Neural progenitor cell (in vitro differentiated cells): Measurements from ENCODE around the gene FKBP8. TPM values are rescaled to one million over a fixed set of nuclear protein-coding genes. Genes with fewer than 3 reads are reported as not detected.
A peak's percentile ranks its signal among the peaks of the same experiment; 100 is the strongest.

Experiments
- DNase-seq: peaks from one replicate; pipeline ENCODE4 v3.0.0-alpha.2; 2016; ENCODE audit warnings: low spot score
- H2AFZ ChIP-seq: fragments of 200-600 bp; sonication (generic); replicated peaks from 2 replicates; pipeline ENCODE4 v1.6.1; 2016; ENCODE audit warnings: antibody characterized with exemption
- H3F3A ChIP-seq: fragments of 200-600 bp; sonication (generic); 2 replicates; pipeline ENCODE4 v1.6.1; 2016; ENCODE audit warnings: antibody characterized with exemption, low read depth
- H3K27ac ChIP-seq: fragments of 200-600 bp; sonication (generic); 2 replicates; pipeline ENCODE4 v1.5.1; 2016; ENCODE audit warnings: mild to moderate bottlenecking
- H3K27me3 ChIP-seq: fragments of 200-600 bp; sonication (generic); 2 replicates; pipeline ENCODE4 v1.6.1; 2016; ENCODE audit warnings: mild to moderate bottlenecking, moderate library complexity
- H3K36me3 ChIP-seq: fragments of 200-600 bp; sonication (generic); 2 replicates; pipeline ENCODE4 v1.5.1; 2016
- H3K4me1 ChIP-seq: fragments of 200-600 bp; sonication (generic); 2 replicates; pipeline ENCODE4 v1.6.1; 2016; ENCODE audit warnings: mixed run types
- H3K4me2 ChIP-seq: fragments of 200-600 bp; sonication (generic); 2 replicates; pipeline ENCODE4 v1.6.1; 2016
- H3K4me3 ChIP-seq: fragments of 200-600 bp; sonication (generic); 2 replicates; pipeline ENCODE4 v1.5.1; 2016
- H3K79me2 ChIP-seq: fragments of 200-600 bp; sonication (generic); 2 replicates; pipeline ENCODE4 v1.6.1; 2016; ENCODE audit warnings: low read depth
- H3K9ac ChIP-seq: fragments of 200-600 bp; sonication (generic); 2 replicates; pipeline ENCODE4 v1.6.1; 2016
- H3K9me3 ChIP-seq: fragments of 200-600 bp; sonication (generic); 2 replicates; pipeline ENCODE4 v1.5.1; 2016; ENCODE audit warnings: low read depth
- H4K20me1 ChIP-seq: fragments of 200-600 bp; sonication (generic); 2 replicates; pipeline ENCODE4 v1.6.1; 2016; ENCODE audit warnings: low read depth
- H3K27ac Mint-ChIP-seq: 3 replicates; pipeline ENCODE4 v1.8.0; 2021; ENCODE audit warnings: mixed read lengths
- H3K27me3 Mint-ChIP-seq: 2 replicates; pipeline ENCODE4 v1.8.0; 2022; ENCODE audit warnings: low read depth, mild to moderate bottlenecking, inconsistent platforms, moderate library complexity, mixed read lengths; ENCODE audit not compliant: insufficient read depth
- H3K36me3 Mint-ChIP-seq: 3 replicates; pipeline ENCODE4 v1.8.0; 2021; ENCODE audit warnings: mixed read lengths
- H3K4me1 Mint-ChIP-seq: 3 replicates; pipeline ENCODE4 v1.8.0; 2021; ENCODE audit warnings: mixed read lengths
- H3K4me3 Mint-ChIP-seq: 3 replicates; pipeline ENCODE4 v1.8.0; 2021; ENCODE audit warnings: mild to moderate bottlenecking, moderate library complexity, mixed read lengths
- H3K9me3 Mint-ChIP-seq: 3 replicates; pipeline ENCODE4 v1.8.0; 2020; ENCODE audit warnings: mixed read lengths
- CTCF ChIP-seq: fragments of 200-600 bp; sonication (generic); IDR thresholded peaks from 2 replicates; pipeline ENCODE4 v1.5.1; 2017; ENCODE audit warnings: antibody characterized with exemption, mild to moderate bottlenecking
- EZH2 ChIP-seq: fragments of 200-600 bp; sonication (generic); IDR thresholded peaks from 2 replicates; pipeline ENCODE4 v1.6.1; 2017; ENCODE audit warnings: antibody characterized with exemption, mild to moderate bottlenecking, moderate library complexity
- EZH2phosphoT487 ChIP-seq: fragments of 200-600 bp; sonication (generic); IDR thresholded peaks from 2 replicates; pipeline ENCODE4 v1.6.1; 2017; ENCODE audit warnings: antibody characterized with exemption
- total RNA-seq: library from RNA; depleted of rRNA; stranded (reverse); fragments of >200 nt; gene quantifications from 2 replicates; pipeline ENCODE4 v1.2.3, GENCODE V29; 2015; ENCODE audit warnings: low replicate concordance

FKBP8 gene
- total RNA-seq, 1 donor from 2014 or later, result 115 TPM

- Mint-ChIP-seq H3K9me3 (no peaks in the 10 kb centered on the region), H3K4me1 (peaks cover 13% of the 10 kb centered on the region), H3K36me3 (peaks cover 12% of the 10 kb centered on the region), H3K4me3 (peak overlapping the region; percentile 62), H3K27ac (no peak overlapping the region), H3K27me3 (peaks cover 8% of the 10 kb centered on the region)
- TF ChIP-seq EZH2phosphoT487 (no peak), CTCF (no peak), EZH2 (no peak)
- no peak overlapping the region for H2AFZ ChIP-seq
- DNase-seq, result no peak
- H4K20me1 ChIP-seq, result peaks cover 29% of the 10 kb centered on the region
- peaks cover 9% of the 10 kb centered on the region for H3K4me1 ChIP-seq
- no peaks in the 10 kb centered on the region for H3K36me3 ChIP-seq
- H3K27me3 ChIP-seq, result no peaks in the 10 kb centered on the region
- H3K4me3 ChIP-seq, result no peak overlapping the region
- no peak overlapping the region for H3K9ac ChIP-seq
- peaks cover 27% of the 10 kb centered on the region for H3K79me2 ChIP-seq
- no peak overlapping the region for H3K4me2 ChIP-seq
- H3F3A ChIP-seq, result peaks cover 40% of the 10 kb centered on the region
- no peaks in the 10 kb centered on the region for H3K9me3 ChIP-seq
- no peak overlapping the region for H3K27ac ChIP-seq
Observed at GRCh38 chr19:18574691-18575291, 31.4 kb upstream of the FKBP8 start.

GRCh38 chr19:18571564-18572344, 28.4 kb upstream of the FKBP8 start, which contains the start of gene UBA52:
UBA52 (plus strand) TSS chr19:18571857; CDS start chr19:18573301, 1,444 bp downstream.
- Histone ChIP-seq H3K27me3 (no peaks in the 10 kb centered on the region), H3K4me3 (peak within 1 kb of the TSS; percentile 92), H3K9me3 (no peaks in the 10 kb centered on the region), H3K79me2 (peaks cover 27% of the 10 kb centered on the region), H3K4me1 (peaks cover 9% of the 10 kb centered on the region), H3K9ac (peak within 1 kb of the TSS; percentile 97), H3K4me2 (peak within 1 kb of the TSS; percentile 89), H2AFZ (peak within 1 kb of the TSS; percentile 72), H3K36me3 (no peaks in the 10 kb centered on the region), H4K20me1 (peaks cover 29% of the 10 kb centered on the region), H3K27ac (peak within 1 kb of the TSS; percentile 14), H3F3A (peaks cover 40% of the 10 kb centered on the region)
- Mint-ChIP-seq H3K9me3 (no peaks in the 10 kb centered on the region), H3K27me3 (peaks cover 8% of the 10 kb centered on the region), H3K36me3 (peaks cover 21% of the 10 kb centered on the region), H3K27ac (no peak within 1 kb of the TSS), H3K4me1 (peaks cover 13% of the 10 kb centered on the region), H3K4me3 (peak within 1 kb of the TSS; percentile 94)
- DNase-seq, result peak; percentile 100
- no peak for TF ChIP-seq CTCF
- no peak for TF ChIP-seq EZH2
- TF ChIP-seq EZH2phosphoT487, result no peak

GRCh38 chr19:18568367-18568766, 25.0 kb upstream of the FKBP8 start:
- no peak for DNase-seq
- H3K27me3 ChIP-seq, result no peaks in the 10 kb centered on the region
- no peak overlapping the region for H2AFZ ChIP-seq
- Mint-ChIP-seq H3K27me3 (peaks cover 7% of the 10 kb centered on the region), H3K36me3 (peaks cover 22% of the 10 kb centered on the region), H3K27ac (no peak overlapping the region), H3K9me3 (no peaks in the 10 kb centered on the region), H3K4me3 (no peak overlapping the region), H3K4me1 (peaks cover 13% of the 10 kb centered on the region)
- H3K4me3 ChIP-seq, result no peak overlapping the region
- no peak overlapping the region for H3K9ac ChIP-seq
- peaks cover 9% of the 10 kb centered on the region for H3K4me1 ChIP-seq
- no peak for TF ChIP-seq EZH2phosphoT487
- TF ChIP-seq EZH2, result no peak
- no peak for TF ChIP-seq CTCF
- peaks cover 17% of the 10 kb centered on the region for H3K79me2 ChIP-seq
- no peaks in the 10 kb centered on the region for H3K9me3 ChIP-seq
- no peak overlapping the region for H3K4me2 ChIP-seq
- peaks cover 24% of the 10 kb centered on the region for H3F3A ChIP-seq
- no peak overlapping the region for H3K27ac ChIP-seq
- peaks cover 16% of the 10 kb centered on the region for H4K20me1 ChIP-seq
- H3K36me3 ChIP-seq, result no peaks in the 10 kb centered on the region
